Measurements from ENCODE around the gene BCAN.

Gene BCAN

GRCh38 chr1:156681196-156681960 is 39.5 kb downstream of the BCAN start:
- no peak for DNase-seq

- DNase-seq = no peak
Measured at GRCh38 chr1:156682166-156682890, 40.4 kb downstream of the BCAN start.

GRCh38 chr1:156684227-156684782 is 42.4 kb downstream of the BCAN start:
- no peak for DNase-seq

GRCh38 chr1:156689035-156689952 is 47.4 kb downstream of the BCAN start:
- DNase-seq = peak; percentile 71

- DNase-seq = no peak
Measured at GRCh38 chr1:156689953-156690674, 48.2 kb downstream of the BCAN start.

- no peak for DNase-seq
Measured at GRCh38 chr1:156690675-156691036, 48.7 kb downstream of the BCAN start.

GRCh38 chr1:156691191-156691590 is 49.3 kb downstream of the BCAN start:
- no peak for DNase-seq

- DNase-seq = no peak
Measured at GRCh38 chr1:156691665-156692440, 49.9 kb downstream of the BCAN start.

- no peak for DNase-seq
Measured at GRCh38 chr1:156692441-156692924, 50.6 kb downstream of the BCAN start.

GRCh38 chr1:156692925-156693847 is 51.3 kb downstream of the BCAN start:
- peak; percentile 15 for DNase-seq

GRCh38 chr1:156693848-156694689 is 52.2 kb downstream of the BCAN start:
- no peak for DNase-seq

GRCh38 chr1:156694690-156694962 is 52.7 kb downstream of the BCAN start:
- no peak for DNase-seq

- no peak for DNase-seq
Measured at GRCh38 chr1:156696755-156697154, 54.8 kb downstream of the BCAN start.

- DNase-seq = no peak
Measured at GRCh38 chr1:156697481-156697880, 55.6 kb downstream of the BCAN start.

- no peak for DNase-seq
Measured at GRCh38 chr1:156698995-156699394, 57.1 kb downstream of the BCAN start.

- no peak for DNase-seq
Measured at GRCh38 chr1:156700736-156701531, 59.0 kb downstream of the BCAN start.

GRCh38 chr1:156703336-156703735 is 61.4 kb downstream of the BCAN start:
- DNase-seq = peak; percentile 18

GRCh38 chr1:156703741-156704140 is 61.8 kb downstream of the BCAN start:
- DNase-seq = peak; percentile 32

Data from COR-L47 (cell line).